ENCODE results near the gene GTF3C2. TPM values are rescaled to one million over a fixed set of nuclear protein-coding genes. Genes with fewer than 3 reads are reported as not detected.

The GTF3C2 gene
- total and polyA plus RNA-seq, 2 of the 4 experiments (the other 2 are of a cell fraction) = 25.5 to 36.9 TPM

DNA sequence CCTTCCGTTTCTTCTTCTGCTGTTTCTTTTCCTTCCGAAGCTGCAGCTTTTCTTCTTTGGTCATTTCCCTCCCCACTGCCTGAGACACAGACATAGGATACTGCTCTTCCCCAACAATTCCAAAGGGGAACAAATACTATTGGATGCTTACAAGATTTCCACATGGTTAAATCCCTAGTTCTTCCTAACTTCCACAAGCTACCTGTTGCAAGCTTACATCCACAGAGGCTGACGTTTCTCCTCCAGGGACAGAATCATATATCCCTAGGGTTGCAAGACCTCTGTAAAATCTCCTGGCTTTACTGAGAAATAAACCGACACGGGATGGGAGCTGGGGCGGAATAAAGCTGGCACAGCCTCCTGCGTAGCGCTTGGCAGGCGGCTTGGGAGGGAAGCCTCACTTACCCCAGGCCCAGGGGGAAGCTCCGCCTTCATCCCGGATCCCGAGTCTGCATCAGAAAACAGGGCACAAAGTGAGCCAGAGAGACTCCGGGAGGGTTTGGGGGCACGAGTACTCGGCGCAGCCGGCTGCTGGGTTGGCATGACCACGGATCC, 13.0 kb upstream of the GTF3C2 start:
- peak overlapping the region; percentile 62; the same call in 1 of the 2 replicates for H4K91ac ChIP-seq (ENCODE audit: insufficient read depth, low read depth, low read length)
- H3K9me3 ChIP-seq (ENCODE audit: control insufficient read depth, insufficient read depth, low read length) = no peaks in the 10 kb centered on the region
- peak overlapping the region; percentile 98 for H2AFZ ChIP-seq (replicated peaks; ENCODE audit: low read length, poor library complexity)
- no peak overlapping the region for H2BK120ac ChIP-seq (ENCODE audit: low read depth, low read length)
- H3K36me3 ChIP-seq (ENCODE audit: control insufficient read depth, insufficient read depth, low read length) = peaks cover 38% of the 10 kb centered on the region
- H4K20me1 ChIP-seq (ENCODE audit: insufficient read depth, low read length) = peaks cover 15% of the 10 kb centered on the region; the same call in 1 of the 2 replicates
- H2BK20ac ChIP-seq (ENCODE audit: low read depth, low read length) = no peak overlapping the region
- peak overlapping the region; percentile 98 for H2AK9ac ChIP-seq (replicated peaks; ENCODE audit: low read depth, low read length, poor library complexity)
- peak overlapping the region; percentile 94 for H3K14ac ChIP-seq (replicated peaks; ENCODE audit: low read depth, low read length)
- no peak for TF ChIP-seq SMC3 (IDR thresholded peaks at IDR 0.05; ENCODE audit: low read depth, low read length)
- no peak for TF ChIP-seq NFE2L2 (IDR thresholded peaks at IDR 0.05; ENCODE audit: low read depth, low read length)
- TF ChIP-seq, protein P1, sequence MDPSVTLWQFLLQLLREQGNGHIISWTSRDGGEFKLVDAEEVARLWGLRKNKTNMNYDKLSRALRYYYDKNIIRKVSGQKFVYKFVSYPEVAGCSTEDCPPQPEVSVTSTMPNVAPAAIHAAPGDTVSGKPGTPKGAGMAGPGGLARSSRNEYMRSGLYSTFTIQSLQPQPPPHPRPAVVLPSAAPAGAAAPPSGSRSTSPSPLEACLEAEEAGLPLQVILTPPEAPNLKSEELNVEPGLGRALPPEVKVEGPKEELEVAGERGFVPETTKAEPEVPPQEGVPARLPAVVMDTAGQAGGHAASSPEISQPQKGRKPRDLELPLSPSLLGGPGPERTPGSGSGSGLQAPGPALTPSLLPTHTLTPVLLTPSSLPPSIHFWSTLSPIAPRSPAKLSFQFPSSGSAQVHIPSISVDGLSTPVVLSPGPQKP (IDR thresholded peaks at IDR 0.05; ENCODE audit: borderline replicate concordance, low read depth, low read length) = no peak
- TF ChIP-seq CTCF (conservative IDR thresholded peaks at IDR 0.05; ENCODE audit: low read depth, low read length) = no peak
- TF ChIP-seq FOS (IDR thresholded peaks at IDR 0.05; ENCODE audit: low read depth, low read length) = no peak
- no peak for TF ChIP-seq RAD21 (IDR thresholded peaks at IDR 0.05; ENCODE audit: low read length)
- TF ChIP-seq POLR2A (IDR thresholded peaks at IDR 0.05; ENCODE audit: low read depth, low read length) = no peak; the same call in 1 of the 2 replicates
- no TSS peak for BruUV-seq (replicated peaks)
- H3K9ac ChIP-seq (ENCODE audit: low read depth, low read length) = peak overlapping the region; percentile 72
- H3K4me3 ChIP-seq (ENCODE audit: insufficient read depth, low read depth, low read length) = peak overlapping the region; percentile 65
- H3K27ac ChIP-seq (ENCODE audit: insufficient read depth, low read length) = peak overlapping the region; percentile 67
- H2BK5ac ChIP-seq (ENCODE audit: low read depth, low read length, poor library complexity, severe bottlenecking) = peak overlapping the region; percentile 63
- peak overlapping the region; percentile 42 for H3K56ac ChIP-seq (ENCODE audit: extremely low read depth, insufficient read depth, low read length)
- WGBS, 2 experiments (ENCODE audit: extremely low coverage in 2 of 2, insufficient read length in 1 of 2) = 2% methylated on average over 10 of the region's 18 CpGs; no CpG with 5 or more reads in 1 of the 2 experiments
- CTCF ChIA-PET = interaction anchor here (0.6 to 1.4 kb wide), 2 partner anchors 15 to 45 kb away, joined by 3 read pairs; no protein-coding TSS in a partner anchor
- intact Hi-C loops (cut with micrococcal nuclease) (loop anchor here (1.0 kb wide), 1 partner anchor 48 kb away; no protein-coding TSS in a partner anchor), dilution Hi-C loops (cut with HindIII; ENCODE audit: low sequenced_read_pairs, unreplicated experiment) (no loop called here), in situ Hi-C loops (cut with MboI; ENCODE audit: low sequenced_read_pairs) (no loop called here)
- peaks cover 29 to 66% of the 10 kb centered on the region in 2 experiments for H3K79me1 ChIP-seq (ENCODE audit: low read depth in 1 of 2, low read length in 2 of 2)
- POLR2A ChIA-PET (ENCODE audit: unreplicated experiment) = interaction anchor here (0.7 kb wide), 1 partner anchor 12 kb away, joined by 3 read pairs; no protein-coding TSS in a partner anchor
- peaks cover 8% of the 10 kb centered on the region for H3K4me1 ChIP-seq (ENCODE audit: control insufficient read depth, insufficient read depth, low read length)
- H2AK5ac ChIP-seq (ENCODE audit: low read depth, low read length) = 0 out of 2 replicates have a peak overlapping the region, but pooled peaks have one; percentile 37
- H3K23ac ChIP-seq (ENCODE audit: low read depth, low read length) = peak overlapping the region; percentile 72; the same call in 1 of the 2 replicates
- peaks cover 5% of the 10 kb centered on the region; the same call in 1 of the 2 replicates for H3K9me1 ChIP-seq (ENCODE audit: insufficient read depth, low read length)
- DNase-seq (peak; percentile 50), ATAC-seq (ENCODE audit: low read depth) (peak; percentile 45)
- H3K27me3 ChIP-seq (ENCODE audit: control insufficient read depth, insufficient read depth, low read length) = no peaks in the 10 kb centered on the region
- H3K4ac ChIP-seq (ENCODE audit: low read depth, low read length) = peak overlapping the region; percentile 79
- peak overlapping the region; percentile 8; the same call in 1 of the 2 replicates for H4K5ac ChIP-seq (ENCODE audit: low read depth, low read length)
- H4K8ac ChIP-seq (ENCODE audit: low read depth in 2 of 2, low read length in 2 of 2) = peak overlapping the region in 1 of 2 experiments; percentile 75; a peak in 2 of 4 replicates
- H3K4me2 ChIP-seq (ENCODE audit: low read depth, low read length) = peak overlapping the region; percentile 94
- no peak overlapping the region for H3K18ac ChIP-seq (ENCODE audit: low read depth, low read length)
- H2BK15ac ChIP-seq (ENCODE audit: low read depth, low read length) = no peak overlapping the region

All from IMR-90 (cell line).